Vagina (tissue), 2 donors: Measurements from ENCODE around the gene SART3. TPM values are rescaled to one million over a fixed set of nuclear protein-coding genes. Genes with fewer than 3 reads are reported as not detected.

Experiments used
- DNase-seq, 2 donors: peaks; one replicate each; pipeline ENCODE4 v3.0.0-alpha.2; 2017; ENCODE audit errors: extremely low spot score in 2 of 2
- H3K27ac ChIP-seq: fragments of 200-600 bp; sonication (generic); one replicate; pipeline ENCODE4 v1.5.1; 2019
- H3K27me3 ChIP-seq: fragments of 200-600 bp; sonication (generic); one replicate; pipeline ENCODE4 v1.5.1; 2019
- H3K36me3 ChIP-seq, 2 donors: fragments of 200-600 bp; sonication (generic); one replicate each; pipeline ENCODE4 v1.5.1; 2017 to 2019
- H3K4me1 ChIP-seq: fragments of 200-600 bp; sonication (generic); one replicate; pipeline ENCODE4 v1.5.1; 2019
- H3K4me3 ChIP-seq, 2 donors: fragments of 200-600 bp; sonication (generic); 1 replicate in 1 of 2; 2 replicates in 1 of 2; pipeline ENCODE4 v1.5.1; 2016 to 2019
- H3K9me3 ChIP-seq: fragments of 200-600 bp; sonication (generic); one replicate; pipeline ENCODE4 v1.5.1; 2019
- CTCF ChIP-seq, 3 experiments: fragments of 450-650 bp in 2 of 3; fragments of 200-600 bp in 1 of 3; sonication (generic) in 1 of 3; IDR thresholded peaks; one replicate each; pipeline ENCODE4 v1.5.1; 2017 to 2019; ENCODE audit warnings: antibody characterized with exemption in 3 of 3, mild to moderate bottlenecking in 2 of 3, moderate library complexity in 2 of 3
- POLR2A ChIP-seq, 2 donors: fragments of 450-650 bp; IDR thresholded peaks; one replicate each; pipeline ENCODE4 v1.6.1; 2017; ENCODE audit warnings: antibody characterized with exemption in 2 of 2, mild to moderate bottlenecking in 2 of 2, moderate library complexity in 2 of 2
- POLR2AphosphoS5 ChIP-seq, 2 donors: sonication (generic); formaldehyde crosslinking; IDR thresholded peaks; one replicate each; pipeline ENCODE4 v1.9.0; 2017; ENCODE audit warnings: antibody characterized with exemption in 2 of 2, mild to moderate bottlenecking in 2 of 2, low read depth in 1 of 2; ENCODE audit not compliant: insufficient read depth in 1 of 2
- intact Hi-C: fragments of 100-400 bp; cut with DNase I; formaldehyde crosslinking; loops from one replicate; pipeline ENCODE4 v1.15.1; 2023
- total RNA-seq: library from RNA; depleted of rRNA; stranded (reverse); fragments of >200 nt; gene quantifications from one replicate; pipeline ENCODE4 v1.2.3, GENCODE V29; 2016

SART3 gene
- total RNA-seq, 1 donor from 2014 or later = 44.2 TPM

GRCh38 chr12:108595711-108596647, 35.0 kb upstream of the SART3 start:
- peaks cover 25% of the 10 kb centered on the region for H3K4me1 ChIP-seq
- H3K4me3 ChIP-seq = peak overlapping the region; percentile 41 to 52
- no peak for DNase-seq
- TF ChIP-seq POLR2AphosphoS5 (IDR thresholded peaks at IDR 0.05; ENCODE audit: insufficient read depth in 1 of 2, low read depth in 1 of 2) = no peak
- no peak for TF ChIP-seq POLR2A (IDR thresholded peaks at IDR 0.05)
- TF ChIP-seq CTCF (IDR thresholded peaks at IDR 0.05) = no peak
- H3K9me3 ChIP-seq = no peaks in the 10 kb centered on the region
- peak overlapping the region; percentile 86 for H3K27ac ChIP-seq
- intact Hi-C loops = no loop called here
- no peaks in the 10 kb centered on the region for H3K27me3 ChIP-seq
- H3K36me3 ChIP-seq = no peaks in the 10 kb centered on the region

GRCh38 chr12:108594960-108595710, 34.2 kb upstream of the SART3 start:
- H3K9me3 ChIP-seq = no peaks in the 10 kb centered on the region
- no peaks in the 10 kb centered on the region for H3K27me3 ChIP-seq
- no peaks in the 10 kb centered on the region for H3K36me3 ChIP-seq
- peaks cover 25% of the 10 kb centered on the region for H3K4me1 ChIP-seq
- TF ChIP-seq CTCF (IDR thresholded peaks at IDR 0.05) = no peak
- no peak overlapping the region for H3K27ac ChIP-seq
- intact Hi-C loops = no loop called here
- peak overlapping the region in 1 of 2 donors; percentile 41 for H3K4me3 ChIP-seq
- DNase-seq = no peak

GRCh38 chr12:108594323-108594903, 33.4 kb upstream of the SART3 start:
- Histone ChIP-seq H3K27me3 (no peaks in the 10 kb centered on the region), H3K4me3 (no peak overlapping the region), H3K27ac (peak overlapping the region; percentile 8), H3K9me3 (no peaks in the 10 kb centered on the region), H3K4me1 (peaks cover 27% of the 10 kb centered on the region), H3K36me3 (no peaks in the 10 kb centered on the region)
- intact Hi-C loops = no loop called here
- TF ChIP-seq CTCF (IDR thresholded peaks at IDR 0.05) (no peak), POLR2AphosphoS5 (IDR thresholded peaks at IDR 0.05; ENCODE audit: insufficient read depth in 1 of 2, low read depth in 1 of 2) (no peak), POLR2A (IDR thresholded peaks at IDR 0.05) (no peak)
- DNase-seq = no peak

- no peaks in the 10 kb centered on the region for H3K9me3 ChIP-seq
- intact Hi-C loops = no loop called here
- H3K4me1 ChIP-seq = peaks cover 29% of the 10 kb centered on the region
Observed at GRCh38 chr12:108592033-108592909, 31.3 kb upstream of the SART3 start.

More at GRCh38 chr12:108592033-108592909, 31.3 kb upstream of the SART3 start:
- Histone ChIP-seq H3K4me3 (no peak overlapping the region), H3K27me3 (no peaks in the 10 kb centered on the region), H3K36me3 (no peaks in the 10 kb centered on the region), H3K27ac (no peak overlapping the region)
- DNase-seq = no peak
- TF ChIP-seq POLR2AphosphoS5 (IDR thresholded peaks at IDR 0.05; ENCODE audit: insufficient read depth in 1 of 2, low read depth in 1 of 2) (no peak), CTCF (IDR thresholded peaks at IDR 0.05) (no peak), POLR2A (IDR thresholded peaks at IDR 0.05) (no peak)
